Stimulated activated naive CD8-positive, alpha-beta T cell treated with anti-CD3 and anti-CD28 coated beads, Interleukin-15, Interleukin-2, amounts not matched to agents 100 U/mL and 50 U/mL, for 24 hours (primary cell): ENCODE data around the gene PLGRKT.
"Not testable (repeated sequence)": the region's sequence is repeated elsewhere in the genome, so short reads cannot be mapped to it uniquely, and the experiment has no call there.

ENCODE experiments used
- ATAC-seq: fragments of 150-1000 bp; cut with Tn5 transposase; one replicate; pipeline ENCODE4 v1.10.0; 2021
- DNase-seq: peaks from one replicate; pipeline ENCODE4 v3.0.0; 2021

PLGRKT gene

GRCh38 chr9:5430912-5431311, 6.8 kb downstream of the PLGRKT start:
- DNase-seq: no peak

DNA sequence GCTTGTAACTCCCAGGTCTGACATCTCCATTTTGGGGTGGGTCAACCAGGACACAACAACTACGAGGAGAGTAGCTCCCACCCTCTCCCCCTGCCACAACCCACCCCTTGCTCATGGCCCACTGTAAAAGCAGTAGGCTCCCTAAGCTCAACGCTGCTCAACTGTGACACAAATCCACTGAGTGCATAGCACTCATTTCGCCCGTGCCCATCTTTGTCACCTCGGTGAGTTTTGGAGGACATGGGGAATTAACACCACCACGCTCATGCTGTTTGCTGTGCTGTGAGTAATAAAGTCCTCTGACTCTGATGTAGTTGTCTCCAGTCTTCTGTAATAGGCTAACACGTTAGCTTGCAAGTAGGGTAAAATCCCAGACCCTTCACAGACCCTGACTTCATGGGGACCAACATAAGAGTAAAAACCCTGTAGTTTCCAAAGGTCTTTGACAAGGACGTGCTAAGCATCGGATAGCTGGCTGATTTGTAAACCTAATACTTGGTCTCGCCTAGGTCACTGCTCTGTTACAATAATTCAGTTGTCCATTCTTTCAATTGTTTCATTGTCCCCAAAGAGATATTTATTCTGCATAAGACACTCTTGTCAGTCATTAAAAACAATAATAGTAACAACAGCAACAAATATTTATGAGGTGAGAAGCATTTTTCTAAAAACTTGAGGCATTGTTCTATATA, 7.7 kb downstream of the PLGRKT start:
- no peak for ATAC-seq

More at GRCh38 chr9:5430912-5431311, 6.8 kb downstream of the PLGRKT start:
- ATAC-seq: no peak

DNA sequence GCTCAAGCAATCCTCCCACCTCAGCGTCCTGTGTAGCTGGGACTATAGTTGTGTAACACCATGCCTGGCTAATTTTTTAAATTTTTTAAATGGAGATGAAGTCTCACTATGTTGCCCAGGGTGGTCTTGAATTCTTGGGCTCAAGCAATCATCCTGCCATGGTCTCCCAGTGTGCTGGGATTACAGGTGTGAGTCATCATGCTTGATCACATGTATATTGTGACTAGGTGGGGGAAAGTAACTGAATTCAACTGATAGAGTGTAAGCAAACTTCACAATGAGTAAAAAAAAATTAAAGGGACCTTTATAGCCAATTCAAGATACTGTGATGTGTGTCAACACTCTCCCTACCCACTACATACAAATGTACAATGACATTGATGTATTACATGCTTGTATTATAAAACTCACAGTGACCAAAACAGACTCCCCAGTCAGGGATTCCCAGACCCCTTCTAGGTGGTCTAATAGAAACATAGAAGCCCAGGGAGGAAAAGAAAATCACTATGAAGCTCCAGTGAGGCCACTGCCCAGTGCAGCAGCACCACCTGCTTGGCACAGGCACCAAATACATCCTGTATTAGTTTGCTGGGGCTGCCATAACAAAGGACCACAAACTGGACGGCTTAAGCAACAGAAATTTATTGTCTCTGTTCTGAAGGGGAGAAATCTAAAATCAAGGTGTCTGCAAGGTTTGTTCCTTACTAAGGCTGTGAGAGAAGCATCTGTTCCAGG, 8.8 kb downstream of the PLGRKT start:
- no peak for ATAC-seq
- DNase-seq: no peak

More for the DNA sequence above, 7.7 kb downstream of the PLGRKT start:
- DNase-seq: no peak

GRCh38 chr9:5428172-5428571, 9.6 kb downstream of the PLGRKT start:
- no peak for DNase-seq
- no peak for ATAC-seq

- ATAC-seq: no peak
- DNase-seq: no peak
Observed at GRCh38 chr9:5427005-5427404, 10.7 kb downstream of the PLGRKT start.

- DNase-seq (no peak), ATAC-seq (no peak)
Observed at GRCh38 chr9:5425006-5425628, 12.6 kb downstream of the PLGRKT start.

GRCh38 chr9:5422276-5422675, 15.4 kb downstream of the PLGRKT start:
- no peak for DNase-seq
- ATAC-seq: no peak

DNA sequence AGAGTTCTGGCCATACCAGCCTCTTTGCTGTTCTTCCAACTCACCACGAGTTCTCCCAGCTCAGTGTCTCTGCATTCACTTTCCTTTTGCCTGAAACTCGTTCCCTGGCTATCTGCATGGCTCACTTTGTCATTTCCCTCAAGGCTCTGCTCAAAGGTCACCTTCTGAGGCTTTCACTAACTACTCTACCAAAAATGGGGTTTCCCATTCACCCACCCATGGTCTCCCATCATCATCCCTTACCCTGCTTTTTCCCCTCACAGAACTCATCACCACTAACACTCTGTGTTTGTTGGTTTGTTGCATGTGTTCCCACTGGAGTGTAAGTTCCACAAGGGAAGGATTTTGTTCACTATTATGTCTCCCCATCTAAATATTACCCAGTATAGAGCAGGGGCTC, 16.6 kb downstream of the PLGRKT start:
- ATAC-seq: peak; percentile 67
- no peak for DNase-seq

DNA sequence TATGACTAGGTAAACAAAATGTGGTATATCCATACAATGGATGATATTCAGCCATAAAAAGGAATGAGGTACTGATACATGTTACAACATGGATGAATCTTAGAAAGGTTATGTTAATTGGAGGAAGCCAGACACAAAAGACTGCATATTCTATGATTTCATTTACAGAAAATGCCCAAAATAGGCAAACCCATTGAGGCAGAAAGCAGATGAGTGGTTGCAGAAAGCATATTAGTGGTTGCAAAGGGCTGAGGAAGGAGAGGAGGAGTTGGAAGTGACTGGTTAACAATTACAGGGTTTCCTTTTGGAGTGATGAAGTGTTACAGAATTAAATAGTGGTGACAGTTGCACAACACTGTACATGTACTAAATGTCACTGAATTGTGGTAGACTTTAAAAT, 17.7 kb downstream of the PLGRKT start:
- no peak for ATAC-seq

GRCh38 chr9:5418481-5418880, 19.2 kb downstream of the PLGRKT start:
- ATAC-seq (no peak), DNase-seq (no peak)

More for the DNA sequence above, 17.7 kb downstream of the PLGRKT start:
- DNase-seq: no peak

GRCh38 chr9:5416953-5417352, 20.8 kb downstream of the PLGRKT start:
- no peak for ATAC-seq

DNA sequence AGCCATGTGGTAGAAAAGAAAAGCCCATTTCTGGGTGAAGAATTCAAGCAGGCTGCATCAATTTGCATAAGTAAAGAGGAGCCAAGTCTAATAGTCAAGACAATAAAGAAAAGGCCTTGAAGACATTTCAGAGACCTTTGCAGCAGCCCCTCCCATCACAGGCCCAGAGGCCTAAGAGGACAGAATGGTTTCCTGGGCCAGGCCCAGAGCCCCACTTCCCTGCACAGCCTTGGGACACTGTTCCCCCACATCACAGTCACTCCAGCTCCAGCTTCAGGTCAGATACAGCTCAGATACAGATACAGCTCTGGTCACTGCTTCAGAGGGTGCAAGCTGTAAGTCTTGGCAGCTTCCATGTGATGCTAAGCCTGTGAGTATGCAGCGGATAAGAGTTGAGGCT, 29.1 kb downstream of the PLGRKT start:
- no peak for ATAC-seq
- DNase-seq: no peak

More at GRCh38 chr9:5416953-5417352, 20.8 kb downstream of the PLGRKT start:
- no peak for DNase-seq

GRCh38 chr9:5402217-5402616, 35.5 kb downstream of the PLGRKT start:
- ATAC-seq (no peak), DNase-seq (no peak)

DNA sequence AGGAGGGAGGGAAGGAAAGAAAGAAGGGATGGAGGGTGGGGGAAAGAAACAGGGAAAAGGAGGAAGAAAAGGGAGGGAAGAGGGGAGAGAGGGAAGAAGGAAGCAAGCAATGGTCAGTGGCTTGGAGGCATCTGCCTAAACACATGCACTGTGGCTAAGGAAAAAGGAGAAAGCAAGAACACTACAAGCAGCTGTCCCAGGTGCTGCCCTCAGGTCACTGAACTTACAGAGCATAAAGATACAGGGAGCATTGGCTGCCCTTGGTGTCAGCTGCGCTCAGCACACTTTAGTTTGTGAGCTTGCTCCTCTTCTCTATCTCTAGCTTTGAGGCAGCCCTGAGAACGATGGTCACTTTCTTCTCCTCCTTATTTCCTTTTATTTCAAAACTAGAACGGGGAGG, 40.2 kb downstream of the PLGRKT start:
- not testable (repeated sequence) for ATAC-seq, DNase-seq

- ATAC-seq: no peak
Observed at GRCh38 chr9:5395428-5395827, 42.3 kb downstream of the PLGRKT start.

DNA sequence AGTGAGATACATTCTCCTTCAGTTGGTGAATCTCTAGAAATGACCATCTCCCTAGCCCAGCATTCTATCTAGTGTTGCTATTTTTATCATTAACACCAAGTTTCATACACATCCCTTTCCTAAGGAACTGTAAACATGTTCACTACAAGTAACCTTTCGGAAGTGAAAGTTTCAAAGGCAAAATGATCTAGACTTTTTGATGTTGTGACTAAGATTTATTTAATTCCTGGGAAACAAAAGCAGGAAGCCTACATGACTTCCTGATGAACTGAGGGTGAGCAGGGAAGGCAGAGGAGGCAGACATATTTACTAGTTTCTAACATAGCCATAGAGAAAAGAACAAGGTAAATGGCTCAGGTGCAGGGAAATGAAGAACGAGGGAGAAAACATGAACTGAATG, 43.7 kb downstream of the PLGRKT start:
- not testable (repeated sequence) for ATAC-seq, DNase-seq

More at GRCh38 chr9:5395428-5395827, 42.3 kb downstream of the PLGRKT start:
- no peak for DNase-seq

- DNase-seq: no peak
- no peak for ATAC-seq
Observed at GRCh38 chr9:5393497-5393896, 44.2 kb downstream of the PLGRKT start.

DNA sequence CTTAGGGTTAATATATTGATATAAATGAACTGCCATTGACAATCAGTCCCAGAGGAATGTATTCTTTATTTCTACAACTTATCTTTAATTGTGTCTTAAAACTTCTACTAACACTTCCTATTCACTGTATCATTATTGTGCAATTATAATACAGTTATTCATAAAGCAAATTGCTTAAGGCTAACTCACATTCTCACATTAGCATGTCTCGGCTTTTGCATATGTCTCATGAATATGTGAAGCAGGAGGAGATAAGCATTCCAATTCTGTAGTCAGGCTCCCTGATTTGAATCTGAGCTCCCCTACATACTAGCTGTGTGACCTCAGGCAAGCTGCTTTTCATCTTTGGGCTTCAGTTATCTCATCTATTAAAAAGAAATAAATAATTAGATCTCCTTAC, 45.4 kb downstream of the PLGRKT start:
- DNase-seq: no peak

GRCh38 chr9:5389109-5389732, 48.5 kb downstream of the PLGRKT start:
- DNase-seq: peak; percentile 23

More for the DNA sequence above, 45.4 kb downstream of the PLGRKT start:
- no peak for ATAC-seq

DNA sequence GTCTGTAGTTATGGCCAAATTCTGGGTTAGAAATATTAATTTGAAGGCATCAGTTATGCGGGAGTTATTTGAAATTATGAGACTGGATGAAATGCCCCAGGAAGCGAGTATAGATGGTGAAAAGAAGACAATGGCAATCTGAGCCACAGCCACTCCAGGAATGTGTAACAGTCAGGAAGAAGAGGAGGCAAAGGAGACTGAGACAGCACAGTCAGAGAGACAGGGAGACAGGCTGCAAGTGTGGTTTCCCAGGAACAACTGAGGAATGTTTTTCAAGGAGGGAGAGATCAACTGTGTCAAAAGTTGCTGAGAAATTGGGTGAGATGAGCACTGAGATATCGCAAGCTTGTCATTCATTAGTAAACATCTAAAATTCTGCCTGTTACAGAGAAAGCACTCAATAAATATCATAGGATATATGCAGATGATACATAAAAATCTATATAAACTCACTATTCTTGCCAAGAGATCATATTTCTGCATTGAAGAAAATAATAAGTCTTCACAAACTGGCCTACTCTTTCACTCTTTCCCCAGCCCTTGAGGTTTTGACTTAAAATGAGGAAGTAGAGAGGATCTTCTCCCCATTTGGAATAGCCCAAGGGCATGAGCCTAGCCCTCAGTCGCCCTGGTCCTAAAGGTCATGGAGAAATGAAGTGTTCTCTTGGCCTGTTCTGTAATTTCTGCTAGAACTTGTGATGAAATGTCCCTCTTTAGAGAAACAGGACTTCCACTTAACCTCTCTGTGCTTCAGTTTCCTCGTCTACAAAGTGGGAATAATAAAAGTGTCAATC, 49.5 kb downstream of the PLGRKT start:
- DNase-seq (no peak), ATAC-seq (no peak)

More at GRCh38 chr9:5389109-5389732, 48.5 kb downstream of the PLGRKT start:
- peak; percentile 73 for ATAC-seq

DNA sequence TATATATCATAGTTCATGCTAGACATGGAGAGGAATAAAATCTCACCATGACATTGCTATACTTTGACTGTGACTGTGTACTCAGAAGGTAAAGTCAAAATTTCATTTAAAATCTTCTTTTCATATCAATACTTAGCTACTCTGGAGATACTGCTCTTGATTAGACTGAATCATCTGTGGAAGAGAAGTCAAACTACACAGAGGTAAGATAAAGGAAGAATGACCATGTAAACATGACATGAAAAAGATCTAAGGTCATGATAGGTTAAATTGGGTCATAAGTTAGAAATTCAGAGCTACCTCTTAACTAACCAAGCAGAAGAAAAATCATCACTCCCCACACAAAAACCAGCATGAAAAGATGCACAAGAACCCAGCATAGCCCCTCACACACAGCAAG, 53.3 kb downstream of the PLGRKT start:
- ATAC-seq (no peak), DNase-seq (no peak)

DNA sequence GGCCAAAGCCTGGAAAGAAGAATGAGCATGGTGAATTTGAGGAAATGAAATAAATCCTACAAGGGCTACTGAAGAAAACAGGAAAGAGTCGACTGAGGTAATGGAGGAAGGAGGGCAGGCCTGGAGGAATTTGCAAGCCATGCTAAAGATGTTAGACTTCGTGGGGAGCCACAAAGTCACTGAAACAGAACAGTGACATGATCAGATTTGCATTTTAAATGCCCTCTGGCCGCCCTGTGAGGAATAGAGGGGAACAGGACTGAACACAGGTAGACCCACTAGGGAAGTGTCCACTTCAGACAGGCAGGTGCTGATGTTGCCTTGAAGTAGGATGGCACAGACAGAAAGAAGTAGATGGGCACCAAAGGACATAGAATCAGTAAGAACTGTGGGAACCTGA, 55.2 kb downstream of the PLGRKT start:
- ATAC-seq (no peak), DNase-seq (no peak)
